Neutrophil (primary cell): Measurements from ENCODE around the gene RDH5.
A peak's percentile ranks its signal among the peaks of the same experiment; 100 is the strongest.

Experiments
- H3K27ac ChIP-seq: fragments of 200-600 bp; sonication (generic); 2 replicates; pipeline ENCODE4 v1.5.1; 2016; ENCODE audit warnings: mild to moderate bottlenecking, moderate library complexity
- H3K27me3 ChIP-seq: fragments of 200-600 bp; sonication (generic); 2 replicates; pipeline ENCODE4 v1.6.0; 2016; ENCODE audit warnings: mild to moderate bottlenecking
- H3K36me3 ChIP-seq: fragments of 200-600 bp; sonication (generic); 2 replicates; pipeline ENCODE4 v1.5.1; 2017
- H3K4me1 ChIP-seq, 2 experiments: fragments of 200-600 bp in 1 of 2; sonication (generic) in 1 of 2; 1 replicate in 1 of 2; 2 replicates in 1 of 2; pipeline versions ENCODE4 v1.5.1 to v1.6.1; 2013 to 2016; ENCODE audit warnings: low read depth in 1 of 2, low read length in 1 of 2, mild to moderate bottlenecking in 1 of 2, moderate library complexity in 1 of 2; ENCODE audit not compliant: control insufficient read depth in 1 of 2, insufficient read depth in 1 of 2
- H3K4me3 ChIP-seq, 2 experiments: fragments of 200-600 bp in 1 of 2; sonication (generic) in 1 of 2; 1 replicate in 1 of 2; 2 replicates in 1 of 2; pipeline ENCODE4 v1.5.1; 2013 to 2016; ENCODE audit warnings: low read depth in 1 of 2, low read length in 1 of 2, mild to moderate bottlenecking in 1 of 2, moderate library complexity in 1 of 2
- H3K9me3 ChIP-seq: fragments of 200-600 bp; sonication (generic); 2 replicates; pipeline ENCODE4 v1.5.1; 2016
- TF ChIP-seq, protein P1 (sequence below): fragments of 200-600 bp; sonication (generic); IDR thresholded peaks from 2 replicates; pipeline ENCODE4 v1.5.1; 2016; ENCODE audit warnings: antibody characterized with exemption

The RDH5 gene

GRCh38 chr12:55725556-55725955 is 5.4 kb downstream of the RDH5 start:
- Histone ChIP-seq H3K27ac (peak overlapping the region; percentile 57), H3K4me1 (peaks cover 46 to 55% of the 10 kb centered on the region in 2 experiments), H3K9me3 (no peaks in the 10 kb centered on the region), H3K4me3 (no peak overlapping the region), H3K27me3 (no peaks in the 10 kb centered on the region), H3K36me3 (peaks cover 67% of the 10 kb centered on the region)
- TF ChIP-seq, protein P1, sequence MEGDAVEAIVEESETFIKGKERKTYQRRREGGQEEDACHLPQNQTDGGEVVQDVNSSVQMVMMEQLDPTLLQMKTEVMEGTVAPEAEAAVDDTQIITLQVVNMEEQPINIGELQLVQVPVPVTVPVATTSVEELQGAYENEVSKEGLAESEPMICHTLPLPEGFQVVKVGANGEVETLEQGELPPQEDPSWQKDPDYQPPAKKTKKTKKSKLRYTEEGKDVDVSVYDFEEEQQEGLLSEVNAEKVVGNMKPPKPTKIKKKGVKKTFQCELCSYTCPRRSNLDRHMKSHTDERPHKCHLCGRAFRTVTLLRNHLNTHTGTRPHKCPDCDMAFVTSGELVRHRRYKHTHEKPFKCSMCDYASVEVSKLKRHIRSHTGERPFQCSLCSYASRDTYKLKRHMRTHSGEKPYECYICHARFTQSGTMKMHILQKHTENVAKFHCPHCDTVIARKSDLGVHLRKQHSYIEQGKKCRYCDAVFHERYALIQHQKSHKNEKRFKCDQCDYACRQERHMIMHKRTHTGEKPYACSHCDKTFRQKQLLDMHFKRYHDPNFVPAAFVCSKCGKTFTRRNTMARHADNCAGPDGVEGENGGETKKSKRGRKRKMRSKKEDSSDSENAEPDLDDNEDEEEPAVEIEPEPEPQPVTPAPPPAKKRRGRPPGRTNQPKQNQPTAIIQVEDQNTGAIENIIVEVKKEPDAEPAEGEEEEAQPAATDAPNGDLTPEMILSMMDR = no peak

DNA sequence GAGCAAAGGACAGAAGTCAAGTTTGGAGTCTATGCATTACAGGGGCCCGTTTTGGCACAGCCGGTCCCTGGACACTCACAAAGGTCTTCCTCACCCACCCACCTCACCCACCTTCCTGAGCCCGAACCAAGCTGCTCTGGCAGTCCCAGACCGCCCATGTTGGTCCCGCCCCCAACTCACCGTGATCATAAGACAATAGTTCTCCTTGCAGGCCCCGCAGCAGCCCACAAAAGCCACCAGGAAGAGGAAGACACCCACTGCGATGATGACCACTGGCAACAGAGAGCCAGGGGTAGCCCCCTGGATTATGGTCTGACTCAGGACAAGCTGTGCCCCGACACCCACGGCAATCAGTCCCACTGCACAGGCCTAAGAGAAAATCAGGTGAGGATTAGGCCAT is 6.8 kb downstream of the RDH5 start:
- Histone ChIP-seq H3K9me3 (no peaks in the 10 kb centered on the region), H3K36me3 (peaks cover 53% of the 10 kb centered on the region), H3K27ac (peak overlapping the region; percentile 95), H3K27me3 (no peaks in the 10 kb centered on the region), H3K4me1 (peaks cover 46 to 49% of the 10 kb centered on the region in 2 experiments), H3K4me3 (peak overlapping the region; percentile 69 to 88)
- TF ChIP-seq, protein P1 = no peak

GRCh38 chr12:55727643-55728185 is 7.5 kb downstream of the RDH5 start:
- peak overlapping the region; percentile 69 to 88 for H3K4me3 ChIP-seq
- TF ChIP-seq, protein P1 = no peak
- peaks cover 46 to 49% of the 10 kb centered on the region in 2 experiments for H3K4me1 ChIP-seq
- H3K9me3 ChIP-seq = no peaks in the 10 kb centered on the region
- peak overlapping the region; percentile 95 for H3K27ac ChIP-seq
- H3K36me3 ChIP-seq = peaks cover 46% of the 10 kb centered on the region
- H3K27me3 ChIP-seq = no peaks in the 10 kb centered on the region

DNA sequence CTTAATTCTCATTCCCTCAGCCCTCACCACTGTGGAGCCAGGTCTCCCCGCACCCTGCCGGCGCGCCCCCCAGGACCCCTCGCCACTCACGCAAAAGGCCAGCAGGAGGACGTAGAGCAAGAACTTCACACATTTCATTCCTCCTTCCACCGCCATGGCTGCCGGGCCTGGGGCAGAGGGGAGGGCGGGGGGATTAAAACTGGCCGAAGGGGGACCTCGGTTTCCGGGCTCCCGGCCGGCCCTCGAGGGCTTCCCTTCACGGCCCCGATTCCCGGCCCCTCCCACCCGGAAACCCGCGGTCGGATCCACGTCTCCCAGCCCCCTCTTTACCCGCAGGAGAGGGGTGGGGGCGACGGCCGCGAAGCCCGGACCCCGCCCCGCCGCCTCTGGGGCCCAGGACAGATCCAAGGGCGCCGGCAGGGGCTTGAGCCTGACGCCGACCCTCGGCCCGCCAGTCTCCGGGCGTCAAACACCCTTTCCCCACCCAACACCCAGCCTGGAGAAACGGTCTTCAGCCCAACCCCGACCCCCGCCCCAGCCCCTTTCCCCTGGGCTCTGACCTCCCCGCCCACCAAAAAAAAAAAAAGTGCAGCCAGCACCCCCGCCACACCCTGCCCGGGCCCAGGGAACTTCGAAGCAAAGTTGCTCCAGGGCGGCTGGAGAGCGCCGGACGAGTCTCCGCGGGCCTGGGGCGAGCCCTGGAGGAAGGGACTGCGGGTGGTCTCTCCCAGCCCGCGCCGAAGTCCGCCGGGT is 8.2 kb downstream of the RDH5 start:
- Histone ChIP-seq H3K27me3 (no peaks in the 10 kb centered on the region), H3K4me3 (peak overlapping the region; percentile 69 to 88), H3K27ac (peak overlapping the region; percentile 95), H3K36me3 (peaks cover 39% of the 10 kb centered on the region), H3K4me1 (peaks cover 46 to 49% of the 10 kb centered on the region in 2 experiments), H3K9me3 (no peaks in the 10 kb centered on the region)
- TF ChIP-seq, protein P1 = no peak

DNA sequence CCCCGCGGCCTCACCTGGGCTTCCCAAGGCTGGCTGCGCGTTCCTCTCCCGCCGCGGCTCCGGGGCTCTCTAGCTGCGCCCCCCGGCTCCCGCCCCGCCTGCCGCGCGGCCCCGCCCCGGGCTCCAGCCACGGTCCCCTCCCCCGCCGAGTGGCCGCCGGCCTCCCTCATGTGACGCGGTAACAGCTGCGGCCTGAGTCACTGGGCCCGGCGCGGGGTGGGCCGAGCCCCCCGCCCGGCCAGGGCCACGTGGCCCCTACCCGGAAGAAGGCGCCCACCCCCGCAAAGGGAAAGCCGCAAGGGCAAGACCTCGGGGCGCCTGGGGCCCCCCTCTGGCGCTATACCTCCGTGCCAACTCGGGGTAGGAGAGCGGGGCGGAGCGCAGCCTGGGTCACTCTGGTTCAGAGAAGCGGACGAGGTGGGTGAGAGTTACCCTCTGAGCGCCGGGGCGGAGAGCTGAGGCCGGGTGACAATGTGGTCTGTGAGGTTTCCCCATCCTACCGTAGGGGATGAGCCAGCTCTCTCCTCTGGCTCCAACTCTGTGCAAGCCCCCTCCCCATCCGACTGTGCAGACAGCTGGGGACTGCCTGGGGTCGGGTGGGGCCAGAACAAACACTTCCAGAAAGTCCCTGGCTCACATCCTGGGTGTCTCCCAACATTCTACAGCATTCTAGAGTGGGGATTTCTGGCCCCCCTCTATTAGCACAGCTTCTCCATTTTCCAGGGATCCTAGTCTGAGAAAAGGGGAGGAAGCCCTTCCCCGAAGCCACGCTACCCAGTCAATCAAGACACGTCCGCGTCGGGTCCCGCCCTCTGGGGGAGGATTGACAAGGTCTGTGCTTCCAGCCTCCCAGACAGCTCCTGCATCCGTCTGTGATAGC is 9.0 kb downstream of the RDH5 start, which contains the start of gene CD63:
Gene CD63 (minus strand): TSS at position 71 of the 880 bp plus-strand sequence. CDS start 668 bp downstream, outside the sequence.
- no peaks in the 10 kb centered on the region for H3K27me3 ChIP-seq
- no peaks in the 10 kb centered on the region for H3K9me3 ChIP-seq
- peak within 1 kb of the TSS; percentile 95 for H3K27ac ChIP-seq
- TF ChIP-seq, protein P1 = no peak
- H3K4me1 ChIP-seq = peaks cover 42 to 49% of the 10 kb centered on the region in 2 experiments
- peak within 1 kb of the TSS; percentile 69 to 88 for H3K4me3 ChIP-seq
- H3K36me3 ChIP-seq = peaks cover 31% of the 10 kb centered on the region
